HEK293 (cell line): ENCODE measurements around the gene IL1RAPL1.

Experiments
- RBAK ChIP-seq: fragments of 450-650 bp; formaldehyde crosslinking; IDR thresholded peaks from 2 replicates; pipeline ENCODE4 v1.5.1; 2016; ENCODE audit warnings: missing biosample characterization, missing genetic modification characterization
- TCF7L2 ChIP-seq: IDR thresholded peaks from 2 replicates; pipeline ENCODE4 v1.6.1; 2011; ENCODE audit warnings: low read depth, mild to moderate bottlenecking, inconsistent platforms, low read length, moderate library complexity, borderline replicate concordance
- ZBTB21 ChIP-seq: fragments of 450-650 bp; formaldehyde crosslinking; IDR thresholded peaks from 2 replicates; pipeline ENCODE4 v1.5.1; 2017; ENCODE audit warnings: missing biosample characterization, missing genetic modification characterization
- ZNF175 ChIP-seq: fragments of 450-650 bp; formaldehyde crosslinking; IDR thresholded peaks from 2 replicates; pipeline ENCODE4 v1.5.1; 2016; ENCODE audit warnings: missing biosample characterization, missing genetic modification characterization
- ZNF214 ChIP-seq: fragments of 450-650 bp; formaldehyde crosslinking; IDR thresholded peaks from 2 replicates; pipeline ENCODE4 v1.5.1; 2017; ENCODE audit warnings: missing biosample characterization, mild to moderate bottlenecking, missing genetic modification characterization, borderline replicate concordance
- ZNF645 ChIP-seq: fragments of 450-650 bp; formaldehyde crosslinking; IDR thresholded peaks from 2 replicates; pipeline ENCODE4; 2016; ENCODE audit warnings: missing biosample characterization, missing genetic modification characterization
- TF ChIP-seq, protein P1 (sequence below): fragments of 450-650 bp; formaldehyde crosslinking; IDR thresholded peaks from 2 replicates; pipeline ENCODE4 v1.5.1; 2016; ENCODE audit warnings: missing biosample characterization, missing genetic modification characterization
- TF ChIP-seq, protein P2 (sequence below): fragments of 450-650 bp; formaldehyde crosslinking; IDR thresholded peaks from 2 replicates; pipeline ENCODE4 v1.5.1; 2016; ENCODE audit warnings: missing biosample characterization, missing genetic modification characterization
- TF ChIP-seq, protein P3 (sequence below): fragments of 450-650 bp; formaldehyde crosslinking; IDR thresholded peaks from 2 replicates; pipeline ENCODE4 v1.5.1; 2016; ENCODE audit warnings: missing biosample characterization, missing genetic modification characterization, low read depth

- TF ChIP-seq, protein P1, sequence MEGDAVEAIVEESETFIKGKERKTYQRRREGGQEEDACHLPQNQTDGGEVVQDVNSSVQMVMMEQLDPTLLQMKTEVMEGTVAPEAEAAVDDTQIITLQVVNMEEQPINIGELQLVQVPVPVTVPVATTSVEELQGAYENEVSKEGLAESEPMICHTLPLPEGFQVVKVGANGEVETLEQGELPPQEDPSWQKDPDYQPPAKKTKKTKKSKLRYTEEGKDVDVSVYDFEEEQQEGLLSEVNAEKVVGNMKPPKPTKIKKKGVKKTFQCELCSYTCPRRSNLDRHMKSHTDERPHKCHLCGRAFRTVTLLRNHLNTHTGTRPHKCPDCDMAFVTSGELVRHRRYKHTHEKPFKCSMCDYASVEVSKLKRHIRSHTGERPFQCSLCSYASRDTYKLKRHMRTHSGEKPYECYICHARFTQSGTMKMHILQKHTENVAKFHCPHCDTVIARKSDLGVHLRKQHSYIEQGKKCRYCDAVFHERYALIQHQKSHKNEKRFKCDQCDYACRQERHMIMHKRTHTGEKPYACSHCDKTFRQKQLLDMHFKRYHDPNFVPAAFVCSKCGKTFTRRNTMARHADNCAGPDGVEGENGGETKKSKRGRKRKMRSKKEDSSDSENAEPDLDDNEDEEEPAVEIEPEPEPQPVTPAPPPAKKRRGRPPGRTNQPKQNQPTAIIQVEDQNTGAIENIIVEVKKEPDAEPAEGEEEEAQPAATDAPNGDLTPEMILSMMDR: no peak
- TF ChIP-seq ZNF214 (tag by site-specific recombination) (no peak), ZBTB21 (tag by site-specific recombination) (no peak), ZNF645 (tag by site-specific recombination) (no peak), TCF7L2 (no peak), RBAK (no peak), ZNF175 (tag by site-specific recombination) (no peak)
- TF ChIP-seq, protein P2, sequence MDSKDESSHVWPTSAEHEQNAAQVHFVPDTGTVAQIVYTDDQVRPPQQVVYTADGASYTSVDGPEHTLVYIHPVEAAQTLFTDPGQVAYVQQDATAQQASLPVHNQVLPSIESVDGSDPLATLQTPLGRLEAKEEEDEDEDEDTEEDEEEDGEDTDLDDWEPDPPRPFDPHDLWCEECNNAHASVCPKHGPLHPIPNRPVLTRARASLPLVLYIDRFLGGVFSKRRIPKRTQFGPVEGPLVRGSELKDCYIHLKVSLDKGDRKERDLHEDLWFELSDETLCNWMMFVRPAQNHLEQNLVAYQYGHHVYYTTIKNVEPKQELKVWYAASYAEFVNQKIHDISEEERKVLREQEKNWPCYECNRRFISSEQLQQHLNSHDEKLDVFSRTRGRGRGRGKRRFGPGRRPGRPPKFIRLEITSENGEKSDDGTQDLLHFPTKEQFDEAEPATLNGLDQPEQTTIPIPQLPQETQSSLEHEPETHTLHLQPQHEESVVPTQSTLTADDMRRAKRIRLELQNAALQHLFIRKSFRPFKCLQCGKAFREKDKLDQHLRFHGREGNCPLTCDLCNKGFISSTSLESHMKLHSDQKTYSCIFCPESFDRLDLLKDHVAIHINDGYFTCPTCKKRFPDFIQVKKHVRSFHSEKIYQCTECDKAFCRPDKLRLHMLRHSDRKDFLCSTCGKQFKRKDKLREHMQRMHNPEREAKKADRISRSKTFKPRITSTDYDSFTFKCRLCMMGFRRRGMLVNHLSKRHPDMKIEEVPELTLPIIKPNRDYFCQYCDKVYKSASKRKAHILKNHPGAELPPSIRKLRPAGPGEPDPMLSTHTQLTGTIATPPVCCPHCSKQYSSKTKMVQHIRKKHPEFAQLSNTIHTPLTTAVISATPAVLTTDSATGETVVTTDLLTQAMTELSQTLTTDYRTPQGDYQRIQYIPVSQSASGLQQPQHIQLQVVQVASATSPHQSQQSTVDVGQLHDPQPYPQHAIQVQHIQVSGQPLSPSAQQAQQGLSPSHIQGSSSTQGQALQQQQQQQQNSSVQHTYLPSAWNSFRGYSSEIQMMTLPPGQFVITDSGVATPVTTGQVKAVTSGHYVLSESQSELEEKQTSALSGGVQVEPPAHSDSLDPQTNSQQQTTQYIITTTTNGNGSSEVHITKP: no peak
- TF ChIP-seq, protein P3, sequence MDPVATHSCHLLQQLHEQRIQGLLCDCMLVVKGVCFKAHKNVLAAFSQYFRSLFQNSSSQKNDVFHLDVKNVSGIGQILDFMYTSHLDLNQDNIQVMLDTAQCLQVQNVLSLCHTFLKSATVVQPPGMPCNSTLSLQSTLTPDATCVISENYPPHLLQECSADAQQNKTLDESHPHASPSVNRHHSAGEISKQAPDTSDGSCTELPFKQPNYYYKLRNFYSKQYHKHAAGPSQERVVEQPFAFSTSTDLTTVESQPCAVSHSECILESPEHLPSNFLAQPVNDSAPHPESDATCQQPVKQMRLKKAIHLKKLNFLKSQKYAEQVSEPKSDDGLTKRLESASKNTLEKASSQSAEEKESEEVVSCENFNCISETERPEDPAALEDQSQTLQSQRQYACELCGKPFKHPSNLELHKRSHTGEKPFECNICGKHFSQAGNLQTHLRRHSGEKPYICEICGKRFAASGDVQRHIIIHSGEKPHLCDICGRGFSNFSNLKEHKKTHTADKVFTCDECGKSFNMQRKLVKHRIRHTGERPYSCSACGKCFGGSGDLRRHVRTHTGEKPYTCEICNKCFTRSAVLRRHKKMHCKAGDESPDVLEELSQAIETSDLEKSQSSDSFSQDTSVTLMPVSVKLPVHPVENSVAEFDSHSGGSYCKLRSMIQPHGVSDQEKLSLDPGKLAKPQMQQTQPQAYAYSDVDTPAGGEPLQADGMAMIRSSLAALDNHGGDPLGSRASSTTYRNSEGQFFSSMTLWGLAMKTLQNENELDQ (tag by site-specific recombination): no peak
These were observed 1205.1 kb downstream of the IL1RAPL1 start for GRCh38 chrX:29792335-29792734.
